WTC11 (cell line): ENCODE measurements around the gene LUC7L3. TPM values are rescaled to one million over a fixed set of nuclear protein-coding genes. Genes with fewer than 3 reads are reported as not detected.

Source experiments
- ATAC-seq: fragments of 200-7000 bp; cut with Tn5 transposase; 2 replicates; pipeline ENCODE4 v1.10.0; 2021; ENCODE audit warnings: mild to moderate bottlenecking, moderate library complexity
- CTCF ChIA-PET: fragments of 300-600 bp; sonication (Branson Sonifier 250); formaldehyde crosslinking; loops from one replicate; lab custom pipeline; 2021; ENCODE audit warnings: antibody characterized with exemption; lab: Charles Lee
- POLR2A ChIA-PET: fragments of 350-600 bp; sonication (Branson Sonifier 250); formaldehyde crosslinking; loops from one replicate; lab custom pipeline; 2021; ENCODE audit warnings: antibody characterized with exemption; lab: Charles Lee
- DNase-seq: peaks from one replicate; pipeline ENCODE4 v3.0.0; 2021; ENCODE audit warnings: low spot score
- H3K27ac Mint-ChIP-seq: 2 replicates; pipeline ENCODE4 v1.8.0; 2021; ENCODE audit warnings: mixed read lengths
- H3K27me3 Mint-ChIP-seq: 2 replicates; pipeline ENCODE4 v1.8.0; 2021; ENCODE audit warnings: low read depth, mild to moderate bottlenecking, moderate library complexity, mixed read lengths
- H3K36me3 Mint-ChIP-seq: 2 replicates; pipeline ENCODE4 v1.8.0; 2021; ENCODE audit warnings: mixed read lengths
- H3K4me1 Mint-ChIP-seq: 2 replicates; pipeline ENCODE4 v1.8.0; 2022; ENCODE audit warnings: mixed read lengths
- H3K4me3 Mint-ChIP-seq: 2 replicates; pipeline ENCODE4 v1.8.0; 2021; ENCODE audit warnings: mild to moderate bottlenecking, moderate library complexity, mixed read lengths
- H3K9me3 Mint-ChIP-seq: 2 replicates; pipeline ENCODE4 v1.8.0; 2021; ENCODE audit warnings: mixed read lengths
- FOXJ3 ChIP-seq: sonication (generic); formaldehyde crosslinking; IDR thresholded peaks from 2 replicates; pipeline ENCODE4 v1.9.0; 2021; ENCODE audit warnings: missing genetic modification reagents, mild to moderate bottlenecking, borderline replicate concordance
- FOXK1 ChIP-seq: sonication (generic); formaldehyde crosslinking; IDR thresholded peaks from 2 replicates; pipeline ENCODE4 v1.8.0; 2022; ENCODE audit warnings: mild to moderate bottlenecking, moderate library complexity, missing genetic modification reagents
- FOXP1 ChIP-seq: sonication (generic); formaldehyde crosslinking; IDR thresholded peaks from 2 replicates; pipeline ENCODE4 v1.8.0; 2022; ENCODE audit warnings: missing genetic modification reagents, mild to moderate bottlenecking, moderate library complexity, borderline replicate concordance
- JAZF1 ChIP-seq: fragments of 250-450 bp; sonication (Bioruptor Pico); IDR thresholded peaks from 2 replicates; pipeline ENCODE4 v1.9.0; 2021; ENCODE audit warnings: moderate library complexity, mild to moderate bottlenecking, inconsistent platforms
- JUN ChIP-seq: sonication (generic); formaldehyde crosslinking; IDR thresholded peaks from 2 replicates; pipeline ENCODE4 v1.8.0; 2023; ENCODE audit warnings: mild to moderate bottlenecking, missing genetic modification reagents
- KAT7 ChIP-seq: sonication (generic); formaldehyde crosslinking; IDR thresholded peaks from 2 replicates; pipeline ENCODE4 v1.8.1; 2023; ENCODE audit warnings: missing genetic modification reagents, mild to moderate bottlenecking, borderline replicate concordance
- NFE2L1 ChIP-seq: sonication (generic); formaldehyde crosslinking; IDR thresholded peaks from 2 replicates; pipeline ENCODE4 v1.8.1; 2023; ENCODE audit warnings: missing genetic modification reagents
- PRRX2 ChIP-seq: fragments of 250-450 bp; sonication (Bioruptor Pico); IDR thresholded peaks from 2 replicates; pipeline ENCODE4 v1.8.0; 2021; ENCODE audit warnings: mild to moderate bottlenecking
- ZNF219 ChIP-seq: sonication (generic); formaldehyde crosslinking; IDR thresholded peaks from 2 replicates; pipeline ENCODE4 v1.8.0; 2023; ENCODE audit warnings: missing genetic modification reagents, mild to moderate bottlenecking, borderline replicate concordance
- ZNF396 ChIP-seq: fragments of 250-450 bp; sonication (Bioruptor Pico); IDR thresholded peaks from 2 replicates; pipeline ENCODE4 v1.8.0; 2021; ENCODE audit warnings: mild to moderate bottlenecking, moderate library complexity, borderline replicate concordance
- ZNF416 ChIP-seq: fragments of 250-450 bp; sonication (Bioruptor Pico); IDR thresholded peaks from 2 replicates; pipeline ENCODE4 v1.9.0; 2021; ENCODE audit warnings: mild to moderate bottlenecking, inconsistent platforms
- total RNA-seq: library from RNA; stranded (reverse); gene quantifications from 3 replicates; pipeline ENCODE4 v1.2.3, GENCODE V29; 2021
- TF ChIP-seq, protein P1 (sequence below): fragments of 250-450 bp; sonication (Bioruptor Pico); IDR thresholded peaks from 2 replicates; pipeline ENCODE4 v1.8.0; 2021; ENCODE audit warnings: mild to moderate bottlenecking
- TF ChIP-seq, protein P2 (sequence below): fragments of 200-600 bp; IDR thresholded peaks from 2 replicates; pipeline ENCODE4 v1.8.0; 2022; ENCODE audit warnings: antibody characterized with exemption
- TF ChIP-seq, protein P3 (sequence below): sonication (generic); formaldehyde crosslinking; IDR thresholded peaks from 2 replicates; pipeline ENCODE4 v1.8.0; 2023; ENCODE audit warnings: mild to moderate bottlenecking, missing genetic modification reagents
- TF ChIP-seq, protein P4 (sequence below): sonication (generic); formaldehyde crosslinking; IDR thresholded peaks from 2 replicates; pipeline ENCODE4 v1.8.1; 2023; ENCODE audit warnings: mild to moderate bottlenecking, missing genetic modification reagents, moderate library complexity
- TF ChIP-seq, protein P5 (sequence below): sonication (generic); formaldehyde crosslinking; IDR thresholded peaks from 2 replicates; pipeline ENCODE4 v1.8.0; 2022; ENCODE audit warnings: missing genetic modification reagents
- TF ChIP-seq, protein P6 (sequence below): sonication (generic); formaldehyde crosslinking; IDR thresholded peaks from 2 replicates; pipeline ENCODE4 v1.8.0; 2022; ENCODE audit warnings: mild to moderate bottlenecking, missing genetic modification reagents
- TF ChIP-seq, protein P7 (sequence below): sonication (generic); formaldehyde crosslinking; IDR thresholded peaks from 2 replicates; pipeline ENCODE4 v1.8.0; 2023; ENCODE audit warnings: missing genetic modification reagents
- TF ChIP-seq, protein P8 (sequence below): sonication (generic); formaldehyde crosslinking; IDR thresholded peaks from 2 replicates; pipeline ENCODE4 v1.8.0; 2022; ENCODE audit warnings: mild to moderate bottlenecking, missing genetic modification reagents

The LUC7L3 gene
- total RNA-seq, 1 experiment from 2014 or later = 190 TPM

DNA sequence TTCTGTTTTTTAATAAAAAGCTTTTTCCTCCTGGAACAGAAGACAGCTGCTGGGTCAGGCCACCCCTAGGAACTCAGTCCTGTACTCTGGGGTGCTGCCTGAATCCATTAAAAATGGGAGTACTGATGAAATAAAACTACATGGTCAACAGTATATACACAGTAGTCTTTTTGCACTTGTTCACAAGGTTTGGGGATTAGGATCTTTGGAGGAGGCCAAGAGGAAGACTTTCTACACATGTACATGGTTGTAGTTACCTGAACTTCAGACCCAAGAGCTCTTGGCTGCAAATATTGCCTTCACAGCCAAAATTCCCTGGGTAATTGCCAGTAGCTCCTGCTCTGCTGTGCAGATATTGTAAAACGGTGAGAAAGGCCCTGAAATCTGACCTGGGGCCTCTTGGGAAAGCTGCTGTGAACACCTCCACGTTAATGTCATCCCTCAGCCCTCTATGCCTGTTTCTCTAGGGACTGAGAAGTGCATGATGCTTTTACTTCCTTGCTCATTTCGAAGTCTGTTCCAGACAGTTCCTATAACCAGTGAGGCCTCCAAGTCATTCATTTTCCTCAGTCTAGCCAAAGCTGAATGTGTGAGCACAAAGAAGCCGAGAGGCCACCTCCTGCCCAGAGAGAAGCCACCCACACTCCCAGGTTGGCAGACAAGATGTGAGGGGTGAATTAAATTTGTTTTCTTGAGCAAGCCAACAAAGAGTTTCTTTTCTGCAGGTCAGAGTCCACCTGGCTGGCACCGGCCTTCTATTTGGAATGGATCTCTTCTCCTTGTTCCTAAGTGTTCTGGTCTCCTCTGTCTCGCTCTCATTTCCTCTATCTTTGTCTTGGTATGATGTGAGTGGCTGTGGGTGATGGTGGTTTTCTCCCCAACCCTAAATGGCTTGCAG lies 27.6 kb upstream of the LUC7L3 start:
- TF ChIP-seq, protein P1, sequence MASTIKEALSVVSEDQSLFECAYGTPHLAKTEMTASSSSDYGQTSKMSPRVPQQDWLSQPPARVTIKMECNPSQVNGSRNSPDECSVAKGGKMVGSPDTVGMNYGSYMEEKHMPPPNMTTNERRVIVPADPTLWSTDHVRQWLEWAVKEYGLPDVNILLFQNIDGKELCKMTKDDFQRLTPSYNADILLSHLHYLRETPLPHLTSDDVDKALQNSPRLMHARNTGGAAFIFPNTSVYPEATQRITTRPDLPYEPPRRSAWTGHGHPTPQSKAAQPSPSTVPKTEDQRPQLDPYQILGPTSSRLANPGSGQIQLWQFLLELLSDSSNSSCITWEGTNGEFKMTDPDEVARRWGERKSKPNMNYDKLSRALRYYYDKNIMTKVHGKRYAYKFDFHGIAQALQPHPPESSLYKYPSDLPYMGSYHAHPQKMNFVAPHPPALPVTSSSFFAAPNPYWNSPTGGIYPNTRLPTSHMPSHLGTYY (CRISPR knock-in tag) = no peak
- TF ChIP-seq, protein P2, sequence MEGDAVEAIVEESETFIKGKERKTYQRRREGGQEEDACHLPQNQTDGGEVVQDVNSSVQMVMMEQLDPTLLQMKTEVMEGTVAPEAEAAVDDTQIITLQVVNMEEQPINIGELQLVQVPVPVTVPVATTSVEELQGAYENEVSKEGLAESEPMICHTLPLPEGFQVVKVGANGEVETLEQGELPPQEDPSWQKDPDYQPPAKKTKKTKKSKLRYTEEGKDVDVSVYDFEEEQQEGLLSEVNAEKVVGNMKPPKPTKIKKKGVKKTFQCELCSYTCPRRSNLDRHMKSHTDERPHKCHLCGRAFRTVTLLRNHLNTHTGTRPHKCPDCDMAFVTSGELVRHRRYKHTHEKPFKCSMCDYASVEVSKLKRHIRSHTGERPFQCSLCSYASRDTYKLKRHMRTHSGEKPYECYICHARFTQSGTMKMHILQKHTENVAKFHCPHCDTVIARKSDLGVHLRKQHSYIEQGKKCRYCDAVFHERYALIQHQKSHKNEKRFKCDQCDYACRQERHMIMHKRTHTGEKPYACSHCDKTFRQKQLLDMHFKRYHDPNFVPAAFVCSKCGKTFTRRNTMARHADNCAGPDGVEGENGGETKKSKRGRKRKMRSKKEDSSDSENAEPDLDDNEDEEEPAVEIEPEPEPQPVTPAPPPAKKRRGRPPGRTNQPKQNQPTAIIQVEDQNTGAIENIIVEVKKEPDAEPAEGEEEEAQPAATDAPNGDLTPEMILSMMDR = no peak
- TF ChIP-seq FOXJ3 (CRISPR knock-in tag) (no peak), ZNF396 (CRISPR knock-in tag) (no peak), ZNF416 (CRISPR knock-in tag) (no peak), JAZF1 (CRISPR knock-in tag) (no peak), FOXP1 (no peak), KAT7 (CRISPR knock-in tag) (no peak), PRRX2 (CRISPR knock-in tag) (no peak), ZNF219 (CRISPR knock-in tag) (no peak), FOXK1 (CRISPR knock-in tag) (no peak), NFE2L1 (CRISPR knock-in tag) (no peak), JUN (CRISPR knock-in tag) (no peak)
- TF ChIP-seq, protein P3, sequence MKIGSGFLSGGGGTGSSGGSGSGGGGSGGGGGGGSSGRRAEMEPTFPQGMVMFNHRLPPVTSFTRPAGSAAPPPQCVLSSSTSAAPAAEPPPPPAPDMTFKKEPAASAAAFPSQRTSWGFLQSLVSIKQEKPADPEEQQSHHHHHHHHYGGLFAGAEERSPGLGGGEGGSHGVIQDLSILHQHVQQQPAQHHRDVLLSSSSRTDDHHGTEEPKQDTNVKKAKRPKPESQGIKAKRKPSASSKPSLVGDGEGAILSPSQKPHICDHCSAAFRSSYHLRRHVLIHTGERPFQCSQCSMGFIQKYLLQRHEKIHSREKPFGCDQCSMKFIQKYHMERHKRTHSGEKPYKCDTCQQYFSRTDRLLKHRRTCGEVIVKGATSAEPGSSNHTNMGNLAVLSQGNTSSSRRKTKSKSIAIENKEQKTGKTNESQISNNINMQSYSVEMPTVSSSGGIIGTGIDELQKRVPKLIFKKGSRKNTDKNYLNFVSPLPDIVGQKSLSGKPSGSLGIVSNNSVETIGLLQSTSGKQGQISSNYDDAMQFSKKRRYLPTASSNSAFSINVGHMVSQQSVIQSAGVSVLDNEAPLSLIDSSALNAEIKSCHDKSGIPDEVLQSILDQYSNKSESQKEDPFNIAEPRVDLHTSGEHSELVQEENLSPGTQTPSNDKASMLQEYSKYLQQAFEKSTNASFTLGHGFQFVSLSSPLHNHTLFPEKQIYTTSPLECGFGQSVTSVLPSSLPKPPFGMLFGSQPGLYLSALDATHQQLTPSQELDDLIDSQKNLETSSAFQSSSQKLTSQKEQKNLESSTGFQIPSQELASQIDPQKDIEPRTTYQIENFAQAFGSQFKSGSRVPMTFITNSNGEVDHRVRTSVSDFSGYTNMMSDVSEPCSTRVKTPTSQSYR (CRISPR knock-in tag) = no peak
- TF ChIP-seq, protein P4, sequence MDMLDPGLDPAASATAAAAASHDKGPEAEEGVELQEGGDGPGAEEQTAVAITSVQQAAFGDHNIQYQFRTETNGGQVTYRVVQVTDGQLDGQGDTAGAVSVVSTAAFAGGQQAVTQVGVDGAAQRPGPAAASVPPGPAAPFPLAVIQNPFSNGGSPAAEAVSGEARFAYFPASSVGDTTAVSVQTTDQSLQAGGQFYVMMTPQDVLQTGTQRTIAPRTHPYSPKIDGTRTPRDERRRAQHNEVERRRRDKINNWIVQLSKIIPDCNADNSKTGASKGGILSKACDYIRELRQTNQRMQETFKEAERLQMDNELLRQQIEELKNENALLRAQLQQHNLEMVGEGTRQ = no peak
- TF ChIP-seq, protein P5, sequence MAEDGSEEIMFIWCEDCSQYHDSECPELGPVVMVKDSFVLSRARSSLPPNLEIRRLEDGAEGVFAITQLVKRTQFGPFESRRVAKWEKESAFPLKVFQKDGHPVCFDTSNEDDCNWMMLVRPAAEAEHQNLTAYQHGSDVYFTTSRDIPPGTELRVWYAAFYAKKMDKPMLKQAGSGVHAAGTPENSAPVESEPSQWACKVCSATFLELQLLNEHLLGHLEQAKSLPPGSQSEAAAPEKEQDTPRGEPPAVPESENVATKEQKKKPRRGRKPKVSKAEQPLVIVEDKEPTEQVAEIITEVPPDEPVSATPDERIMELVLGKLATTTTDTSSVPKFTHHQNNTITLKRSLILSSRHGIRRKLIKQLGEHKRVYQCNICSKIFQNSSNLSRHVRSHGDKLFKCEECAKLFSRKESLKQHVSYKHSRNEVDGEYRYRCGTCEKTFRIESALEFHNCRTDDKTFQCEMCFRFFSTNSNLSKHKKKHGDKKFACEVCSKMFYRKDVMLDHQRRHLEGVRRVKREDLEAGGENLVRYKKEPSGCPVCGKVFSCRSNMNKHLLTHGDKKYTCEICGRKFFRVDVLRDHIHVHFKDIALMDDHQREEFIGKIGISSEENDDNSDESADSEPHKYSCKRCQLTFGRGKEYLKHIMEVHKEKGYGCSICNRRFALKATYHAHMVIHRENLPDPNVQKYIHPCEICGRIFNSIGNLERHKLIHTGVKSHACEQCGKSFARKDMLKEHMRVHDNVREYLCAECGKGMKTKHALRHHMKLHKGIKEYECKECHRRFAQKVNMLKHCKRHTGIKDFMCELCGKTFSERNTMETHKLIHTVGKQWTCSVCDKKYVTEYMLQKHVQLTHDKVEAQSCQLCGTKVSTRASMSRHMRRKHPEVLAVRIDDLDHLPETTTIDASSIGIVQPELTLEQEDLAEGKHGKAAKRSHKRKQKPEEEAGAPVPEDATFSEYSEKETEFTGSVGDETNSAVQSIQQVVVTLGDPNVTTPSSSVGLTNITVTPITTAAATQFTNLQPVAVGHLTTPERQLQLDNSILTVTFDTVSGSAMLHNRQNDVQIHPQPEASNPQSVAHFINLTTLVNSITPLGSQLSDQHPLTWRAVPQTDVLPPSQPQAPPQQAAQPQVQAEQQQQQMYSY = no peak
- TF ChIP-seq, protein P6, sequence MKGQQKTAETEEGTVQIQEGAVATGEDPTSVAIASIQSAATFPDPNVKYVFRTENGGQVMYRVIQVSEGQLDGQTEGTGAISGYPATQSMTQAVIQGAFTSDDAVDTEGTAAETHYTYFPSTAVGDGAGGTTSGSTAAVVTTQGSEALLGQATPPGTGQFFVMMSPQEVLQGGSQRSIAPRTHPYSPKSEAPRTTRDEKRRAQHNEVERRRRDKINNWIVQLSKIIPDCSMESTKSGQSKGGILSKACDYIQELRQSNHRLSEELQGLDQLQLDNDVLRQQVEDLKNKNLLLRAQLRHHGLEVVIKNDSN (CRISPR knock-in tag) = no peak
- TF ChIP-seq, protein P7, sequence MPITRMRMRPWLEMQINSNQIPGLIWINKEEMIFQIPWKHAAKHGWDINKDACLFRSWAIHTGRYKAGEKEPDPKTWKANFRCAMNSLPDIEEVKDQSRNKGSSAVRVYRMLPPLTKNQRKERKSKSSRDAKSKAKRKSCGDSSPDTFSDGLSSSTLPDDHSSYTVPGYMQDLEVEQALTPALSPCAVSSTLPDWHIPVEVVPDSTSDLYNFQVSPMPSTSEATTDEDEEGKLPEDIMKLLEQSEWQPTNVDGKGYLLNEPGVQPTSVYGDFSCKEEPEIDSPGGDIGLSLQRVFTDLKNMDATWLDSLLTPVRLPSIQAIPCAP (CRISPR knock-in tag) = no peak
- TF ChIP-seq, protein P8, sequence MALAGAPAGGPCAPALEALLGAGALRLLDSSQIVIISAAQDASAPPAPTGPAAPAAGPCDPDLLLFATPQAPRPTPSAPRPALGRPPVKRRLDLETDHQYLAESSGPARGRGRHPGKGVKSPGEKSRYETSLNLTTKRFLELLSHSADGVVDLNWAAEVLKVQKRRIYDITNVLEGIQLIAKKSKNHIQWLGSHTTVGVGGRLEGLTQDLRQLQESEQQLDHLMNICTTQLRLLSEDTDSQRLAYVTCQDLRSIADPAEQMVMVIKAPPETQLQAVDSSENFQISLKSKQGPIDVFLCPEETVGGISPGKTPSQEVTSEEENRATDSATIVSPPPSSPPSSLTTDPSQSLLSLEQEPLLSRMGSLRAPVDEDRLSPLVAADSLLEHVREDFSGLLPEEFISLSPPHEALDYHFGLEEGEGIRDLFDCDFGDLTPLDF (CRISPR knock-in tag) = no peak
- ATAC-seq (no peak), DNase-seq (no peak)
- Mint-ChIP-seq H3K4me3 (no peak overlapping the region), H3K36me3 (peaks cover 25% of the 10 kb centered on the region), H3K27me3 (no peaks in the 10 kb centered on the region), H3K27ac (no peak overlapping the region; the same call in 1 of the 2 replicates), H3K9me3 (no peaks in the 10 kb centered on the region), H3K4me1 (peaks cover 12% of the 10 kb centered on the region)
- POLR2A ChIA-PET = interaction anchor here (0.6 to 1.2 kb wide), 2 partner anchors 51 to 69 kb away, joined by 3 to 4 read pairs; no protein-coding TSS in a partner anchor
- CTCF ChIA-PET = interaction anchor here (0.6 to 2.8 kb wide), 6 partner anchors 32 to 205 kb away, joined by 3 to 13 read pairs (median 6); no protein-coding TSS in a partner anchor
